ENCODE data around the gene PREX1.
"Not testable (repeated sequence)": the region's sequence is repeated elsewhere in the genome, so short reads cannot be mapped to it uniquely, and the experiment has no call there.

Gene PREX1

DNA sequence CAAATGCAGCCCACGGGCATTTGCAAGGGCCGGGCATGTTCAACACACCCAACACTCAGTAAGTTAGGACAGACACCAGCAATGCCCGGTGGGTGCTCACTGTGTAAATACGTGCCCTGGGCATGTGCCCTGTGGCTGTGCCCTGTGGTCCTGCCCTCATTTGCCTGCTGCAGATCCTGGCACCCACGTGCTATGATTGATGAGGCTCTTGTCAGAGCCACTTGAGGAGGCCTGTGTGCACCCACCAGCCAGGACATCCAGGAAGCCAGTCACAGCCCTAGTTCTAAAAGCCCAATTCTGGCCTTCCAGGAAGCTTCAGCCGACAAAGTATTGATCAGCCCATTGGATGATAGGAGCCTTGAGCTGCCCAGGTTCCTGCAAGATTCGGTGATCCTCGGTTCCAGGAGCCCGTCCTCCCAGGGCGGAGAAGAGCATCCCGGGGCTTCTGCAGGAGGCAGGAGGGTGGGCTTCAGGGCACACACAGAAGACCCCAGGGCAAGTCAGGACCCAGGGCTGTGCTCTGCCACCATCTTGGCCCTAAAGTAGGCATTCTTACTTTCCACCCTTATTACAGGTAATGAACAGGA is 223.9 kb downstream of the PREX1 start:
- in situ Hi-C loops (cut with HindIII; ENCODE audit: low pct_ligation_motif_present, low pct_unique_long_range_greater_than_20kb, low sequenced_read_pairs): no loop called here
- no peak for DNase-seq

DNA sequence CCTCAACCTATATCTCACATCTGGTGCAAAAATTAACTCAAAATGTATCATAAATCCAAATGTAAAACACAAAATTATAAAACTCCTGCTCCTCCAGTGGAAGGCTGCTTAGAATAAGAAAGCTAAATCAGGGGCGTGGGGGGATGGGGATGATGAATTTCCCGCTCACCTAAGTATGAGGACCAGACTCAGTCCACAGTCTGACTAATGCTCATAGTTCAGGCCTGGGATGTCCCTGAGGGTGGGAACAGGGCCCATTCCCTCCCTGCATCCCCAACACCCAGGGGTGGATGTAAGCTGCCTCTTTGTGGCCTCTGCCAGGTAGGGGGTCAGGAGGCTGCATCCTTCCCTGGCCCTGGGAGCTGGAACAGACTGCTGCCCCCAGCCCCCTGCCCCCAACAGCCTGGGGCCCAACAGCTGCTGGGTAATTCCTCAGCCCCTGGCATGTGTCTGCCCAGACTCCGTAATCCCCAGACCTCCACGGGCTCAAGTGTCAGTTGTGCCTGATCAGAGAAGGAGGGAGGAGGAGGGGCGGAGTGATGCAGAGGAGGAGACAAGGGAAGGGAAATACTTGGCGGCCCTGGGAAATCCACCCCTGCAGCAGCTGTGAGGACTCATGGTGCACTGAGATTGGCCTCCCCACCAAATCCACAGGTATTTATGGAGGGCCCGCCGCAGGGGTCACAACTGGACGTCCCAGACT is 224.5 kb downstream of the PREX1 start:
- in situ Hi-C loops (cut with HindIII; ENCODE audit: low pct_ligation_motif_present, low pct_unique_long_range_greater_than_20kb, low sequenced_read_pairs): no loop called here
- no peak for DNase-seq

DNA sequence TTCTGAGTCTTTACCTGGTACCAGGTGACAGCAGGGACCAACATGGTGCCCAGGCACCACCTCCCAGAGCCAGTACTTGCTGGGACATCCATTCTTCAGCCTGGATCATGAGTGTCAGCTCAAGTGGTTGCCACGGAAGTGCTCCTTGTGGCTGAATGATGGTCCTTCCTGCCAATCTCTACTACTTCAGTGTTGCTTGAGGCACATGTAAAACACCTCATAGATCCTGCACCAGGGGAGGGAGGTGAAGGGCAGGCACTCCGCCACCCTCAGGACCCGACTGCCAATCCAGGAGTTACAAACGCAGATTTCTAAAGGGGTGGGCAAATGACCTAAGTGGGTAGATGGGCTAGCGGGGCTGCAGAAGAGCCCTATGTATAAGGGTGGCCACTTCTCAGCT is 226.0 kb downstream of the PREX1 start:
- in situ Hi-C loops (cut with HindIII; ENCODE audit: low pct_ligation_motif_present, low pct_unique_long_range_greater_than_20kb, low sequenced_read_pairs): no loop called here
- DNase-seq: no peak

DNA sequence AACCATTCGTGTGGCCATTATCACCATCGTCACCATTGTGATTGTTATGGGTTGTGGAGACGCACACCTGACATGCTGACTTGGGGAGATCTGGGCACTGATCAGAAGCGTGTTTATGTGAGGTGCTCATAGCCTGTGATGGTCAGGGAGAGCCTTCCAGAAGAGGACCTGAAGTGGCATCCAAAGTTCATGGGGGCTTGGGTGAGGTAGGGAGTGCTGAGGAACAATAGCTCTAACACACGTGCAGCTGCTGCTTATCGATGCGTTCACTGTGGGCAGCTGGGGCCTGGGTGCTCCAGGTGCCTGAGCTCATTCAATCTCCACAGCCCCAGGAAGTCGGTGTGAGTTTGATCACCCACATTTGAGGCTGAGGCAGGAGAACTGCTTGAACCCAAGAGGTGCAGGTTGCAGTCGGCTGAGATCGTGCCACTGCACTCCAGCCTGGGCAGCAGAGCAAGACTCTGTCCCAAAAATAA is 227.3 kb downstream of the PREX1 start:
- in situ Hi-C loops (cut with HindIII; ENCODE audit: low pct_ligation_motif_present, low pct_unique_long_range_greater_than_20kb, low sequenced_read_pairs): no loop called here
- no peak for DNase-seq

DNA sequence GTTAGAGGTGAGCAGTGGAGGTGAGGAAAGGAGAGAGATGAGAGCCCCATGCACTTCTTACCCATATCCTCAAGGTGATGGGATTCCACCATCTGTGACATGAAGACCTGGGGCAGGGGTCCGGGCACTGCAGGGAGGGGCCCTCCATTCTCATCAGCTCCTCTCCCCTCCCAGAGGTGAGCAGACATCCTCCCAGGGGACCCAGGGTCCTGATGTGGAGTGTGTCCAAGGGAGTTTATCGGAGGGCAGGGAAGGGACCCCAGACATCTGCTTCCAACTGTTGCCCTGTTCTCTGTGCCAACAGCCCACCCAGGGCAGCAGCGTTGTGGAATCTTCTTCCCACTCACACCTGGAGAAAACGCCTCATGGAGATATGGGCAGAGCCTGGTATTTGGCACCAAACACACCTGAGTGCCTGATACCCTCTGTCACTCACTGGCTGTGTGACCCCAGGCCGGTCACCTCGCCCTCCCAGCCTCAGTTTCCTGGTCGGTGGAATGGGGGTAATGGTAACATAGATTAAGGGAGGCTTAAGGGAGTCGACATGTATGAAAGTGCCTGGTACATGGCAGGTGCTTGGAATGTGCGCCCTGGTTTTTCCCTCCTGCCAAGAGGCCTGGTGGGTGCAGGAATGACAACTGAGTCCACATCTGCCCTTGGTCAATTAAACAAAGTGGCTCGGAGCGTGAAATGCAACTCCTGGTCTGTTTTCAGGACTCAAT is 227.9 kb downstream of the PREX1 start:
- in situ Hi-C loops (cut with HindIII; ENCODE audit: low pct_ligation_motif_present, low pct_unique_long_range_greater_than_20kb, low sequenced_read_pairs): no loop called here
- no peak for DNase-seq

DNA sequence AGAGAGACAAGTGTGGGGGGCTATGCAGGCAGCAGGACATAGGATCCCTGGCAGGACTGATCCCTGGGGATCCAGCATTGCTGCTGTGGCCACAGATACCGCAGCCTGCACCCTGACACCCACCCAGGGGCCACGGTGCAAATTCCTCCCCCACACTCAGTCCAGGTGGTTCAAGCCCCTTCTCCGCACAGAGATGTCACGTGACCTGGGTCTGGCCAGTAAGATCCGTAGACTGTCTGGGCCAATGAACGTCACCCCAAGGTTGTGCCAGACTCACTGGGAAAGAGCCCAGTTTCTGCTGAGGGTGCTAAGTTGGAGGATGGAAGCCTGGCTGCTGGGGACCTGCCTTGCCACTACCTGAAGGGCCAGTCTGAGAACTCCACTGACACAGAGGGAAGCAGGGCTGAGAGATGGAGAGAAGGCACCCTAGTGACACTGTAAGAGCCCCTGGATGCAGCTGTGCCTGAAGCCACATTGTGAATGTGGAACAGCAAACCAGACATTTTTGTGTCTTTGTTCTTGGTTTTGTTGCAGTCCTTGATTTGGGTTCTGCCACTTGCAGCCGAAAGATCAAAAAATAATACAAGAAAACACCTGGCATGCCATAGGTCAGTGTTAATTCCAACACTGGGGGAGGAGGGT is 228.6 kb downstream of the PREX1 start:
- in situ Hi-C loops (cut with HindIII; ENCODE audit: low pct_ligation_motif_present, low pct_unique_long_range_greater_than_20kb, low sequenced_read_pairs): no loop called here
- no peak for DNase-seq

DNA sequence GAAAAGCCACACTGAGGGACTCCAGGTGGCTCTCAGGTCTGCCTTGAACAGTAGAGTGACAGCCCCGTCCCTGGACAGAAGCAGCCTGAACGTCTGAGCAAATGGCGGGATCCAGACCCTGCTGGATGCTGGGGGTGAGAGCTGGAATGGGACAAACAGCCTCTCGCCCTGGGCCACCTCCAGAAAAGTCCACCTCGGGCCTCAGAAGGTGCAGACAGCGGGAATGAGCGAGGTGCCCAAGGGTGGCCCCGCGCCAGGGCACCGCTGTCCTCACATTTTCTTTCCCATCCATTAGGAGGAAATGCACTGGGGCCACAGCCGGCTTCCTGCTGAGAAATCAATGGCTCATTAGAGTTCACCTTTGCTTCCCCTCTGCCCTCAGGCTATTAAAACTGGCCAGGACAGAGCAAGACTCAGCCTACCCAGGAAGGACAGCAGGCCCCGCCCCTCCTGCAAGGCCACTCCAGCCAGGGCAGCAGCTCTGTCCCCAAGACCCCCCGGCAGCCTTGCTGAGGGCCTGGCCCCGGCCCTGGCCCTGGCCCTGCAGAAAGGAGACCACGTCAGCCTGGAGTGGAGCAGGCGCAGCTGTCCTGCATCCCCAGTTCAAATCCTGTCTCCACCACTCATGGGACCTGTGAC is 229.4 kb downstream of the PREX1 start:
- in situ Hi-C loops (cut with HindIII; ENCODE audit: low pct_ligation_motif_present, low pct_unique_long_range_greater_than_20kb, low sequenced_read_pairs); DNase-seq: not testable (repeated sequence)

DNA sequence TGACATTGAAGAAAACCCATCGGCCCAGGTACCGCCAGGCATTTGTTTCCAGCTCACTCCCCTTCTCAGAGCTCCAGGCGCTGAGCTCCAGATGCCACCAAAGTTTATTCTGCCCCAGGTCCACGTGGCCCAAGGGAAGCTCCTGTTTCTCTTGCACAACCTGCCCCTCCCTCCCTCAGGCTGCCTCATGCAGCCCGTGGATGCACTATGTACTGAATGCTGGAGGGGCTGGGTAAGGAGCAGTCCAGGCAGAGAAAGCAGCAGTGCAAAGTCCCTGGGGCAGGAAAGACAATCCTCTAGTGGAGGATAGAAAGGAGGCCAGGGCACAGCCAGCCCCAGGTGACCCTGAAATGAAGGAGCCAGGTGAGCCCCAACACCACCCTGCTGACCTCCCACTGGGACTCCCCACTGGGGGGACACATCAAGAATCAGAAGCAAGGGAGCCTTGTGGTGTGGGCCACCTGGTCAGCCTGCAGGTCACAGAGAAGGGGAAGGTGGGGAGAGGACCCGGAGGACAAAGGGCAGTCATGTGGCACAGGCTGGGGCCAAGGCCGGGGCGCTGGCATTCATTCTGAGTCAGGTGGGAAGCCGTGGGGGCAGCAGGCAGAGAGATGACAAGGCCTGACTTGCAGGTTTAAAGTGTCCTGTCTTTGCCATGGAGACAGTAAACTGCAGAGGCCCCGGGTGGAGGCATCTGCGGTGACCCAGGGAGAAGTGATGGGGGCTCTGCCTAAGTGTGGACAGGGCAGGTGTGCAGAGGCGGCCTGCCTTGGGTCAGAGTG is 230.1 kb downstream of the PREX1 start:
- no peak for DNase-seq
- in situ Hi-C loops (cut with HindIII; ENCODE audit: low pct_ligation_motif_present, low pct_unique_long_range_greater_than_20kb, low sequenced_read_pairs): no loop called here

DNA sequence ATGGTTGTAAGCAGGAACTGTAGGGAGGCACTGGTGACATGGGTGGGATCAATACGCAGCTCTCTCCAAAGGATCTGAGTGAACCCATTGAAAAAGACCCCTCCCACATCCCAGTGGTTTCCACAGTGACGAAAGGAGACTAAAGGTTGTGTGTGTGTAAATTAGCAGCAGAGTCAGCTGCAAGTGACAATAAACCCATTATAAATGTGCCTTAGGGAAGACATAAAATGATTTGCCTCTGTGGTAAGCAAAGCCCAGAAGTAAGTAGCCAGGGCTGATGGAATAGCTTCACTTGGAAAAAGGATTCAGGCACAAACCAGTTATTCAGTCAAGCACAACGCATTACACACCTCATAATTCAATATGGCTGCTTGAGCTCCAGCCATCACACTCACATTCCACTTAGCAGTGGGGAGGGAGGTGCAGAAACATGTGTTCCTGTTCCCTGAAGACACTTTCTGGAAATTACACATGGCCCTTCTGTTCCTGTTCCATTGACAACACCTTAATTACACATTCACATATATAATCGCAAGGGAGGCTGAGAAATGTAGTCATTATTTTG is 231.4 kb downstream of the PREX1 start:
- in situ Hi-C loops (cut with HindIII; ENCODE audit: low pct_ligation_motif_present, low pct_unique_long_range_greater_than_20kb, low sequenced_read_pairs): no loop called here
- no peak for DNase-seq

DNA sequence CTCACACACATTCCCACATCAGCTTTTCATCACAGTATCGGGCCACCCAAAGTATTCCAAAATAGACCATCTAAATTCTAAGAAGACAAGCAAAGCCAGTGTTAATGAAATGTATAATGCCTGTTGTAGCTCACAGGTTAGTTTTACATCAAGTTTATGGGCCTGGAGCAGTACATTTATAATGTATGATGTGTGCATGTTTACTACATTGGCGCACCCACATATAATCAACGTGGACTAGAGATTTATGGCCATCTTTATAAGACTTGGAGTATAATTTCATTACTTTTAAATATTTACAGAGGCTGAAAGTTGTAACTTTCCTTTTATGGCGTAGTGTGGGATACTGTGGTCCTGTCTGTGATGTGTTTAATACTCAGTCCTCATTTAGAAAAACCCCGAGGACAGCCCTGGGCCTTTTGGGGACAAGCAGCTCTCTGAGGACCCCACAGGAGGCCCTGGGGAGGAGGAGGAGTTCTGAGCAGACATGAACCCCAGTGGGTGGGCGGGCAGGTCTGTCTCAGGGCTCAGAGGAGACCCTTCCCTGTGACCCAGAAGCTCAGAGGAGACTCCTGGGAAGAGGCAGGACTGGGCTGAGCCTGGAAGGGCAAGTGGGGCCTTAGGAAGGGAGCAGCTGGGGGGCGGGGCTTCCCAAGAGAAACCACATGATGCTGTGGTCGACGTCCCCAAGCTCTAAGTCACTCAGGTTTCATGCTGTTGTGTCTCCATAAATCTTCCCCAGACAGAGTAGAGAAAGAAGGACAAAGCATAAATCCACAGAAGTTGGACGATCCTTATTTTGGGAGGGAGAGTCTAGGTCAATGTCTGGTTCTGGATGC is 232.1 kb downstream of the PREX1 start:
- in situ Hi-C loops (cut with HindIII; ENCODE audit: low pct_ligation_motif_present, low pct_unique_long_range_greater_than_20kb, low sequenced_read_pairs): no loop called here
- no peak for DNase-seq

DNA sequence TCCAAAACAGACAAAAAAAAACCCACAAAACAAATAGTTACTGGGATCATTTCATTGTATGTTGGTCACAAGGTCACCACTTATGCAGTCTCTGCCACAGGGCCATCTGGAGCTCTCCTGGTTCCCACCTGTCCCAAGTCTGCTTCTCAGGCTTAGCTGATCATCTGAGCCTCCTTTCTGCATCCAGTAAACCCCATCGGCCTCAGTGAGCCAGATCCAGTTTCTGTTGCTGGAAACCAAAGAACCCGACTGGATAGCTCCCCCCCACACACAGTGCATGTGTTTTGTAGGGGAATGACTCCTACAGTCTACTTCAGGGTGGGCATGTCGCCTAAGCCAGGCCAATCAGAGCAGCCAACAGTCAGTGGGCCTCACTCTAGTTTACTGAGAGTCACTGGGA is 233.3 kb downstream of the PREX1 start:
- in situ Hi-C loops (cut with HindIII; ENCODE audit: low pct_ligation_motif_present, low pct_unique_long_range_greater_than_20kb, low sequenced_read_pairs): no loop called here
- DNase-seq: no peak

DNA sequence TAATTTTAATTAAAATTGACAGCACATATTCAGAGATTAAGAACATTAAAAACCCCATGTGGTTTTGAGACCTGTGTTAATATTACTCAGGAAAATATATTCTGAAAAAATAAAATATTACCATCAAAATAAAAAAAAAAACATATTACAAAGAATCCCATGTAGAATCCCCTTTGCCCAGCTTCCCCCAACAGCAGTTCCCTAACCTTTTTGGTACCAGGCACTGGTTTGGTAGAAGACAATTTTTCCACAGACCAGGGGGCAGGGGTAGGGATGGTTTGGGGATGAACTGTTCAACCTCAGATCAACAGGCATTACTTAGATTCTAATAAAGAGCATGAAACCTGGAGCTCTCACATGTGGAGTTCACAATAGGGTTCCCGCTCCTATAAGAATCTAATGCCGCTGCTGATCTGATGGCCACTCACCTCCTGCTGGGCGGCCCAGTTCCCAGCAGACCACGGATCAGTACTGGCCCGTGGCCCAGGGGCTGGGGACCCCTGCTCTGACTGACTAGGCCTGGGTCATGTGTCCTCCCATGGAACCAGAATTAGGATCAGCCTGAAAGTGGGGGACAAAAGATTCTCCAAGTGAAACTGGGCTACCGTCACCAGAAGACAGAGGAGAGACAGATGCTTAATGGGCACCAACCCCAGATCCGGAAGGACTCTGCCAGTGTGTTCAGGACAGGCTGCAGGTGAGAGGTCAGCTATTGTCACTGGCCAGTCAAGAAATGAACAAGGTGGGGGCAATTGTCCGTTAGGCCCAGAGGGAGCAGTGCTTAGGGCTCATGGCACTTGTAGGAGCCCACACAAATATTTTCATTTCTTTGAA is 235.5 kb downstream of the PREX1 start:
- no peak for DNase-seq
- in situ Hi-C loops (cut with HindIII; ENCODE audit: low pct_ligation_motif_present, low pct_unique_long_range_greater_than_20kb, low sequenced_read_pairs): no loop called here

DNA sequence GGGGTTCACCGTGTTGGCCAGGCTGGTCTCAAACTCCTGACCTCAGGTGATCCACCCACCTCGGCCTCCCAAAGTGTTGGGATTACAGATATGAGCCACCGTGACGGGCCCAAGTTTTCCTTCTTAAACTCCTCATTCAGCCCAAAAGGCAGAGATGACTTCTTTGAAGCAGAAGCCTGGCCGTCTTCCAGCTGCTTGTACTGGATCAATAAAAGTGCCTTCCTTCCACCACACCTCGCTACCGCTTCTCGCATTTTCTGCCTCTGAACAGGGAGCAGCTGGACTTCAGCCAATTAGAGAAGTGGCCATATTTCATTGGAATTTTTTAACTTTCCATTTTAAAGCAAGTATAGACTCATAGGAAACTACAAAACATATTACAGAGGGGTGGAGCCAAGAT is 241.1 kb downstream of the PREX1 start:
- in situ Hi-C loops (cut with HindIII; ENCODE audit: low pct_ligation_motif_present, low pct_unique_long_range_greater_than_20kb, low sequenced_read_pairs): no loop called here
- DNase-seq: no peak

DNA sequence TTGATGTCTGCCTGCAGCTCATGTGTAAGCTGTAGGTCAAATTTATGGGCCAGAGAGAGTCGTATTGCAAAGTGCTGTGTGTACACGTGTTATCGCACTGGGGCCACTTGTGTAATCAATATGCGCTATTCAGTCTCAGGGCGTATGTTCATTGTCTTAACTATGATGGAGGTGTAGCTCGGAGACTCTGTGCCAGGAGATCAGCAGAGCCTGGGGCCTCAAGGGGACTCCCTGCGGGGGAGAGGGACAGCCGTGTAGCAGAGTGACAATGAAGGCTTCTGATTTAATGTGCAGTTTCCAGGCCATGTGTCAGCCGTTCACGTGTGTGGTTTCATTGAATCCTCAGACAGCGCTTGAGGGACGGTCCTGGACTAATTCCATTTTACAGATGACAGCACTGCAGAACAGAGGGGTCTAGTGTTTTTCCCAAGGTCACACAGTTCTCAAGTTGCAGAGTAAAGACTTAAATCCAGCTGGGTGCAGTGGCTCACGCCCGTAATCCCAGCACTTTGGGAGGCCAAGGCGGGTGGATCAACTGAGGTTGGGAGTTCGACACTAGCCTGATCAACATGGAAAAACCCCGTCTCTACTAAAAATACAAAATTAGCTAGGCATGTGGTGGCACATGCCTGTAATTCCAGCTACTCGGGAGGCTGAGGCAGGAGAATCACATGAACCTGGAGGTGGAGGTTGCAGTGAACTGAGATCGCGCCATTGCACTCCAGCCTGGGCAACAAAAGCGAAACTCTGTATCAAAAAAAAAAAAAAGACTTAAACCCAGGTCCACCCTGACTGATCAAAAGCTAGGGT is 242.5 kb downstream of the PREX1 start:
- in situ Hi-C loops (cut with HindIII; ENCODE audit: low pct_ligation_motif_present, low pct_unique_long_range_greater_than_20kb, low sequenced_read_pairs): no loop called here
- DNase-seq: no peak

DNA sequence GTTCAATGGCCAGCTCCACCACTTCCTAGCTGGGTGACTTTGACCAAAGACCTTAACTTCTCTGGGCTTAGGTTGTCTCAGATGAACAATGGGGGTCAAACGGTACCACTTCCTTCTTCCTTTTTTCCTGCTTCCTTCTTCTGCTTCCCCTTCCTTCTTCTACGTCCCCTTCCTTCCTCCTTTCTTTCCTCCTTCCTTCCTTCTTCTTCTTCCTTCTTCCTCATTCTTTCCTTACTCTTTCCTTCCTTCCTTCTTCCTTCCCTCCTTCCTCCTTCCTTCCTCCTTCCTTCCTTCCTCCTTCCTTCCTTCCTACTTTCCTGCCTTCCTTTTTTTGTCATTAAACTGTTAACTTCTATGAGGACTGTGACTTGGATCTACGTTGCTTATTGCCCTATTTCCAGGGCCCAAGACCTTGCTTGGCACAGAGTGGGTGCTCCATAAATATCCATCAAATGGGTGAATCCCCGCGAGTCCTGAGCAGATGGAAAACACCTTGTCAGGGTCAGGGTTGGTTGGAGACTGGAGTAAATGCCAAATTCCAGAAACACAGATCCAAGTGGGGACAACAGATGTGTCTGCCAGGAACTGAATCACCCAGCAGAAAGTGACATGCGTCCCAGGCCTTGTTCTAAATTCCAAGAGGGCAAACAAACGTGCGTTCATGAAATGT is 243.3 kb downstream of the PREX1 start:
- no peak for DNase-seq
- in situ Hi-C loops (cut with HindIII; ENCODE audit: low pct_ligation_motif_present, low pct_unique_long_range_greater_than_20kb, low sequenced_read_pairs): no loop called here

Data from ACHN (cell line).